ENCODE measurements around the gene GRM2. TPM values are rescaled to one million over a fixed set of nuclear protein-coding genes. Genes with fewer than 3 reads are reported as not detected.

Gene GRM2
- total RNA-seq, 2 donors from 2014 or later, result 3.9 to 7.4 TPM

- no peak overlapping the region for H3K9ac ChIP-seq (ENCODE audit: extremely low read depth, low read length, poor library complexity, severe bottlenecking)
- WGBS, 2 experiments (ENCODE audit: insufficient coverage in 1 of 2, insufficient read length in 1 of 2), result 92 to 100% methylated on average over 2 to 3 of the region's 3 CpGs
- peaks cover 9% of the 10 kb centered on the region for H3K36me3 Mint-ChIP-seq (ENCODE audit: low read depth)
- no peak overlapping the region for H3K27ac Mint-ChIP-seq
- H3K4me1 ChIP-seq (ENCODE audit: control insufficient read depth, insufficient read depth, low read length), result no peaks in the 10 kb centered on the region
- no peak overlapping the region for H3K27ac ChIP-seq (ENCODE audit: low read depth, low read length)
- no peaks in the 10 kb centered on the region for H3K9me3 ChIP-seq (ENCODE audit: control insufficient read depth, low read length)
- H3K36me3 ChIP-seq (ENCODE audit: control insufficient read depth, insufficient read depth, low read length), result peaks cover 7% of the 10 kb centered on the region
- TF ChIP-seq CTCF (conservative IDR thresholded peaks at IDR 0.05), result no peak
- no peak overlapping the region for H3K4me3 ChIP-seq (ENCODE audit: low read length)
- H3K27me3 ChIP-seq (ENCODE audit: control insufficient read depth, insufficient read depth, low read length, poor library complexity, severe bottlenecking), result no peaks in the 10 kb centered on the region
- DNase-seq, result no peak
- peaks cover 15% of the 10 kb centered on the region for H3K4me1 Mint-ChIP-seq
- no peaks in the 10 kb centered on the region for H3K9me3 Mint-ChIP-seq
- no peaks in the 10 kb centered on the region for H3K27me3 Mint-ChIP-seq (ENCODE audit: insufficient read depth)
- H3K4me3 Mint-ChIP-seq, result no peak overlapping the region
These were observed 30.7 kb upstream of the GRM2 start for GRCh38 chr3:51676102-51676640.

- peaks cover 21% of the 10 kb centered on the region for H3K4me1 Mint-ChIP-seq
- peaks cover 9% of the 10 kb centered on the region for H3K36me3 Mint-ChIP-seq (ENCODE audit: low read depth)
- Histone ChIP-seq H3K4me1 (ENCODE audit: control insufficient read depth, insufficient read depth, low read length) (no peaks in the 10 kb centered on the region), H3K27ac (ENCODE audit: low read depth, low read length) (no peak overlapping the region), H3K4me3 (ENCODE audit: low read length) (no peak overlapping the region), H3K9me3 (ENCODE audit: control insufficient read depth, low read length) (no peaks in the 10 kb centered on the region), H3K9ac (ENCODE audit: extremely low read depth, low read length, poor library complexity, severe bottlenecking) (no peak overlapping the region), H3K27me3 (ENCODE audit: control insufficient read depth, insufficient read depth, low read length, poor library complexity, severe bottlenecking) (no peaks in the 10 kb centered on the region), H3K36me3 (ENCODE audit: control insufficient read depth, insufficient read depth, low read length) (peaks cover 7% of the 10 kb centered on the region)
- no peaks in the 10 kb centered on the region for H3K9me3 Mint-ChIP-seq
- H3K27me3 Mint-ChIP-seq (ENCODE audit: insufficient read depth), result no peaks in the 10 kb centered on the region
- 79 to 88% methylated on average over 2 to 3 of the region's 3 CpGs for WGBS, 2 experiments (ENCODE audit: insufficient coverage in 1 of 2, insufficient read length in 1 of 2)
- no peak for TF ChIP-seq CTCF (conservative IDR thresholded peaks at IDR 0.05)
- DNase-seq, result no peak
- H3K27ac Mint-ChIP-seq, result no peak overlapping the region
- H3K4me3 Mint-ChIP-seq, result no peak overlapping the region
These were observed 29.5 kb upstream of the GRM2 start for GRCh38 chr3:51677358-51677757.

- no peaks in the 10 kb centered on the region for H3K4me1 ChIP-seq (ENCODE audit: control insufficient read depth, insufficient read depth, low read length)
- no peak overlapping the region for H3K27ac Mint-ChIP-seq
- no peaks in the 10 kb centered on the region for H3K27me3 ChIP-seq (ENCODE audit: control insufficient read depth, insufficient read depth, low read length, poor library complexity, severe bottlenecking)
- H3K36me3 ChIP-seq (ENCODE audit: control insufficient read depth, insufficient read depth, low read length), result peaks cover 7% of the 10 kb centered on the region
- no peak overlapping the region for H3K4me3 ChIP-seq (ENCODE audit: low read length)
- no peak overlapping the region for H3K27ac ChIP-seq (ENCODE audit: low read depth, low read length)
- 93% methylated on average over 1 of the region's 1 CpG; no CpG with 5 or more reads in 1 of the 2 experiments for WGBS, 2 experiments (ENCODE audit: insufficient coverage in 1 of 2, insufficient read length in 1 of 2)
- no peaks in the 10 kb centered on the region for H3K27me3 Mint-ChIP-seq (ENCODE audit: insufficient read depth)
- peaks cover 9% of the 10 kb centered on the region for H3K36me3 Mint-ChIP-seq (ENCODE audit: low read depth)
- no peak overlapping the region for H3K9ac ChIP-seq (ENCODE audit: extremely low read depth, low read length, poor library complexity, severe bottlenecking)
- H3K4me1 Mint-ChIP-seq, result peaks cover 16% of the 10 kb centered on the region
- TF ChIP-seq CTCF (conservative IDR thresholded peaks at IDR 0.05), result no peak
- DNase-seq, result no peak
- no peaks in the 10 kb centered on the region for H3K9me3 Mint-ChIP-seq
- no peak overlapping the region for H3K4me3 Mint-ChIP-seq
- no peaks in the 10 kb centered on the region for H3K9me3 ChIP-seq (ENCODE audit: control insufficient read depth, low read length)
These were observed 28.7 kb upstream of the GRM2 start for GRCh38 chr3:51678186-51678585.

Data from endodermal cell (in vitro differentiated cells).